ENCODE measurements around the gene TRIP6. TPM values are rescaled to one million over a fixed set of nuclear protein-coding genes. Genes with fewer than 3 reads are reported as not detected.
A peak's percentile ranks its signal among the peaks of the same experiment; 100 is the strongest.
"Not testable (repeated sequence)": the region's sequence is repeated elsewhere in the genome, so short reads cannot be mapped to it uniquely, and the experiment has no call there.

TRIP6 gene
- total RNA-seq, 1 donor from 2014 or later: 38.6 TPM

DNA sequence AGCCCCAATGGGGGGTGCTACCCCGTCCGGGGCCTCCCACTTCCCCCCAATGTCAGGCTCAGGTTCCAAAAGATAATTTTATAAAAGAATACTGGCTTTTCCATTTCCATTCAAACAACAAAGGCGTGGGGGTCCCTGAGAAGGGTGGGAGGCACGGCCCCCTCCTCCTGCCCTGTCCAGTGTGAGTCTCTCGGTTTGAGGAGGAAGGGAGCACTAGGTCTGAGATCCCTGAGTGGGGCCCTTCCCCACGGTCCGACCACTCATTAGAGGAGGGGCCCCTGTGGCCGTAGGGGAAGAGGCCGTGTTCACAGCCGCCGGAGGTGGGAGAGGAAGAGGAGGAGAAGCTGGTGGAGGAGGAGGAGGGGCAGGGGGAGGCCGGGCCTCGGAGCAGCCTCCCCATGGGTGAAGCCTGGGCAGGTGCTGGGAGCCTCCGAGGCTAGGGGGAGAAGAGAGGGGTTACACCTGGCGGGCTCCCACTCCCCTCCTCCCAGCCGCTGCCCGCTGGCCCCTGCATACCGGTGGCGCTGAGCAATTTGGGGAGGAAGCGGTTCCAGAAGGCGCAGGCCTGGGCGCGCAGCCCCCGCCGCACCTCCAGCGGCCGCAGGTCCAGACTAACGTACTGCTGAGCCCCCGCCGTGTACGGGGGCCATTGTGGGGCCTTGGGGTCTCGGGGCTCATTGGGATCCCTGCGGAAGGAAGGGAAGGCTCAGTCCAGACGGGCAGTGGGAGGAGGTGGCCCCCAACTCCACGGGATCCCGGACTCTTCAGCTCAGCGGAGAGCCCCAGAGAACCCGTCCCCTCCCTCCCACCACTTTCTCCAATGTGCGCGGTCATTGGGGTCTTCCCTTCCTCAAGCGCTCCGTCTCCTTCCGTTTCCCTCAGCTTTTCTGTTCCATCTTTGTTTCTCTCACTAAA, 23.7 kb downstream of the TRIP6 start:
- peak; percentile 45 for DNase-seq

DNA sequence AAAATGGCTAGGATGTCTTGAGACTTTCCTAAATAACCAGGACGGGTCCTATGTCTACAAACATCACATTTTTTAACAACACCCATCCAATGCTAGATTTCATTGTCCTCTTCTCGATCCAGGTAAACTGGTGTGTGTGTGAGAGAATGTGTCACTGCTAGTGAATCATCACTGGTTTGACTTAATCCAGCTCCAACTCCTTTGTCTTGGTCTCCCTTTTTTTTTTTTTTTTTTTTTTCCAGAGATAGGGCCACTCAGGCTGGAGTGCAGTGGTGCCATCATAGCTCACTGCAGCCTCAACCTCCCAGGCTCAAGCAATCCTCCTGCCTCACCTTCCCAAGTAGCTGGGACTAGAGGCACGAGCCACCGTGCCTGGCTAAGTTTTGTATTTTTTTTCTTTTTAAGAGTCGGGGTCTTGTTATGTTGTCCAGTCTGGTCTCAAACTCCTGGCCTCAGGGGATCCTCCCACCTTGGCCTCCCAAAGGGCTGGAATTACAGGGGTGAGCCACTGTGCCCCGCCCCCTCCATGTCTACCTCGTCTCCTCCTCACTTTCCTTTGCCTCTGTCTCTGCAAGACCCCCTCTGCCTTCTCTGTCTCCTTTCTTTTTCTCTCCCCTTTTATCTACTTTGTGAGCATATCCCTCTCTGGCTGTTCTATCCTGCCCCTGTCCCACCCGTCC, 24.5 kb downstream of the TRIP6 start:
- no peak for DNase-seq

GRCh38 chr7:100892364-100893317, 25.5 kb downstream of the TRIP6 start:
- DNase-seq: no peak

DNA sequence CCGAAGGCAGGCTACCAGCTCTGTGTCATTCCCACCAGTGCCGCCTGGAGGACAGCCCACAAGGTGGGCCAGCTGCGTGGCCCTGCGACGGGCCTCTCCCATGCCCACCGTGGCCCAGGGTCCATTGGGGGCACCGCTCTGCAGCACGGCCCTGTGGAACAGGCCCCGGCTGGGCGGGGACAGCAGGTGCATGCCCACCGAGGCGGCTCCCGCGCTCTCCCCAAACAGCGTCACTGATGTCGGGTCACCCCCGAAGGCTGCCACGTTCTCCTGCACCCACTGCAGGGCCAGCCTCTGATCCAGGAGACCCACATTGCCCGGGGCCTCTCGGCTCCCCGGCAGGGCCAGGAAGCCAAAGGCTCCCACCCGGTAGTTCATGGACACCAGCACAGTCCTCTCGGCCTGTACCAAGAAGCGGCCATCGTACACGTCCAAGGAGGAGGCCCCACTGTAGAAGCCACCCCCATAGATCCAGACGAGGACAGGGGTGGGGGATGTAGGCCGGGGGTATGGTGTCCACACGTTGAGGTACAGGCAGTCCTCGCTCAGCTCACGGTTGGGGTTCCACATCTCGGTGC, 26.2 kb downstream of the TRIP6 start:
- no peak for DNase-seq

GRCh38 chr7:100893910-100894721, 26.9 kb downstream of the TRIP6 start:
- no peak for DNase-seq

DNA sequence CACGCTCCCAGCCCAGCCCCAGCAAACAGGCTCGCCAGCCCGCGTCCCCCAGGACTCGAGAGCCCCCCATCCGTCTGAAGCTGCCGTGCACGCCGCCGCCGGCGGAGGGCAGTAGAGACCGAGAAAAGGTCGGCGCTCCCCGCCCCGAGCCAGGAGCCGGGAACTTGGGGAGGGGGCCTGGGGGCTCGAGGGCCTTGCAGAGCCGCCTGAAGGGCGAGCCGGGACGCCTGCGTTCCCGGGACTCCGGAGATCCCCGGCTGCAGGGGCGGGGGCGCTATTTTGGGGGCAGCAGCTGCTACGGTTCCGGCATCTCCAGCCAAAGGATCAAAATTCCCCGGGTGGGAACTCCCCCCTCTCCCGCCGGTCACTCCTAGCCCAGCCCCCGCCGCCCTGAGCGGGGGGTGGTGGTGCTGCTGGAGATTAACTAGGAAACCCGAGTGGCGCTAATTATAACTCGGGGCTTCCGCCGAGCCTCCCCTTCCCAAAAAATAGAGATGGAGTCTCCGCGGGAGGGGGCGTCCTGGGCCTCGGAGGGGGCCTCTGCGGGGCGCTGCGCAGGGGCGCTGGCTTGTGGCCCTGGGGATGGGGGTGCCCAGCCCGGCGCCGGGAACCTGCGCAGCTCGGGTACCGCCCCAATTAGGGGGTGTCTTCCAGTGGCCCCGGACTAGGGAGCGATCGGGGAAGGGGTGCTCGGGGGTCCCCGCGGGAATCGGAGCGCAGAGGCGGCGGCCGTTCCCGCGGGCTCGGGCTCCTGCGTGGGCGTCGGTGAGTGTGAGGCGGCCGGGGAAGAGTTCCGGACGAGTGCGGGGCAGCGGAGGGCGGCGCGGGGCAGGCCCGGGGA, 27.9 kb downstream of the TRIP6 start:
- DNase-seq: peak; percentile 90

DNA sequence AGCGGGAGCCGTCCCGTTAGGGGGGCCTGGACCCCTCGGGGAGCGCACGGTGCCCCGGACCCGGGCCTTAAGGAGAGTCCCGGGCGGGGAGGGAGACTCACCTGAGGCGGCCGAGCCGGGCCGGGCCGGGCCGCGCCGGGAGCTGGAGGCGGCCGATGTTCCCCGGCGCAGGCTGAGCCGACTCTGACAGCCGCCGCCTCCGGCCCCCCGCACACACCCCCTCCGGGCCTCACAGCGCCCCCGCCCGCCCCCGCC, 28.4 kb downstream of the TRIP6 start, which contains the start of gene ACHE:
Gene ACHE (minus strand): TSS at position 188 of the 255 bp plus-strand sequence. CDS start 1,656 bp downstream, outside the sequence.
- DNase-seq: no peak

- DNase-seq: peak; percentile 75
Observed at GRCh38 chr7:100895956-100896731, 29.0 kb downstream of the TRIP6 start.

DNA sequence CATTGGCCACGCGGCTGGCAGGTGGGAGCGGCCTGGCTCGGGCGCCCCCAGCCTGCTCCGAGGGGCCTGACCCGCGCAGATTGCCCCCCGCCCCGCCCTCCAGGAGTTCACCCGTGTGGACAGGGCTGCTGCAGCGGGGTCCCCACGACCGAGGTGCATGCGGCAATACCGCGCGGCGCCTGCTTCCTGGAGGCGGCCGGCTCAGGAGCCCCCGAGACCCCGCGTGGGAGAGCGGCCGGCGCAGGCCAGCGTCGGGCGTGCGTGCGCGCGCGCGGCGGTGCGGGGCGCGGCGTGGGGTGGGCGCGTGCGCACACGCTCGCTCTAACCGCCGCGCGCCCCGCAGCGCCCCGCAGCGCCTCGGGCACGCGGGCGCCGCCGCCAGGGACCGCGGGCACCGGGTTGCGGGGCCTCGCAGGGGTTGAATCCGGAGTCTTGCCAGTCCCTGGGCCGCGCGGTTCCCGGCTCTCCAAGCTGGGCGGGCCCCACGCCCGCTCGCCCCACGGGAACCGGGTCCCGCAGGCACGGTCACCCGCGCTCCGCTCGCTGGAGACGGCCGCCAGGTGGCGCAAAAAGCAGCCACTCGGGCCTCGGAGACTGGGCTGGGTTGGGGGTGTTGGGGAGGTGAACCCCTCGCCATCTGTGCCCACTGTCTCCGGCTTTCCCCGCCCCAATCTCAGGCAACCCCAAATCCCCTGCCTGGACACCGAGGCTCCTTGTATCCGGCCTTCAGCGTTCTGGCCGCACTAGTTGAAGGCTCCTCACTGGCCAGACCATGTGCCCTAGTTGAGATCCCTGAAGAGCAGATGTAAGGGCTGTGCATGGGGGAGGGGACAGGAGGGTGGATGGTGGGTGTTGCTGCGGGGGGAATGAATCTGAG, 29.8 kb downstream of the TRIP6 start:
- peak; percentile 43 for DNase-seq

DNA sequence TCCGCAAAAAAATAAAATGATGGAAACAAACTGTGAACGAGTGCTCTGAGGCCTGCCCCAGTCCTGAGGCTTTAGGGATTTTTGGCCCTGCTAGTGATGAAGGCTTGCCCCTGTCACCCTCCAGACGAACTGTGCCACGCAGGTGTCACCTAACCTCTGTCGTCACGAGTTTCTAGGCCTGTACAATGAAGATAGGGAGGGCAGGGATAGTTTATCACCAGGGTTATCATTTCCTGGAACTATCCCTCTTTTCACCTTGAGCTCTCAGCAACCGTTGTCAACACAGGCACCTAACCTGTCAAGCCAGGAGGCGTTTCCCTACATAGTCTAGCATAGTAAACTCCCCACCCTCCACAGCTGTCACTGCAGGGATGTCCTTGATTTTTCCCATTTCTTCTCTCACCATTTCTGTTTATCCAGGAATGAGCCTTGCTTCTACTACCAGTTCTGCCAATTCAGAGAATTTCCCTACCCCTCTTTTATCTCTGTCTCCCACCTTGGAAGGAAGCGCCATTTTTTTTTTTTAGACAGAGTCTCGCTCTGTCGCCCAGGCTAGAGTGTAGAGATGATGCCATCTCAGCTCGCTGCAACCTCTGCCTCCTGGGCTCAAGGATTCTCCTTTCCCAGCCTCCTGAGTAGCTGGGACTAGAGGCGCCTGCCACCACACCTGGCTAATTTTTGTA, 30.7 kb downstream of the TRIP6 start:
- no peak for DNase-seq

DNA sequence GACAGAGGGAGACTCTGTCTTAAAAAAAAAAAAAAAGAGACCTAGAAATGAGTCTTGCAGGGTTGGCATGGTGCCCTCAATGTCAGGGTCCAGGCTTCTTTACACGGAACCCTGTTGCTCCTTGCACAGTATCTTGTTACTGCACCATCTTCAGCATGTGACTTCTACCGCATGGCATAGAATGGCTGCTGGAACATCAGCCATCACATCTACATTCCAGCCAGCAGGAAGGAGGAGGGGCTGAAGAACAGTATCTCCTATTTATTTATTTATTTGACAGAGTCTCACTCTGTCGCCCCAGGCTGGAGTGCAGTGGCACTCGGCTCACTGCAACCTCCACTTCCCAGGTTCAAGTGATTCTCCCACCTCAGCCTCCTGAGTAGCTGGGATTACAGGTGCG, 32.2 kb downstream of the TRIP6 start:
- DNase-seq: no peak

- DNase-seq: no peak
Observed at GRCh38 chr7:100900978-100901377, 33.8 kb downstream of the TRIP6 start.

DNA sequence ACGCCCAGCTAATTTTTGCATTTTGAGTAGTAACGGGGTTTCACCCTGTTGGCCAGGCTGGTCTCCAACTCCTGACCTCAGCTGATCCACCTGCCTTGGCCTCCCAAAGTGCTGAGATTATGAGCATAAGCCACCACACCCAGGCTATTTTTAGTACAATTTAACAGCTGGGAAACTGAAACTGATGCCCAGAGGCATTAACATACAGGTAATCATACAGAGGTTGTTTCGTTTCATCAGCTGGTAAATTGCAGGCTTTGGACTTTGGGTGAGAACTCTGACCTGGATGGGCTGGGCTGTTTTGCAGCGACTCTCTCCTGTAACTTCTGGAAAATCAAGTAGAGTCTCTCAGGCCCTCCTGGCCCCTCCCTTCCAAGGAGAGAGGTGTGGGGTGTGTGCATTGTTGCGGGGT, 34.7 kb downstream of the TRIP6 start:
- no peak for DNase-seq

GRCh38 chr7:100902638-100903037, 35.5 kb downstream of the TRIP6 start:
- no peak for DNase-seq

DNA sequence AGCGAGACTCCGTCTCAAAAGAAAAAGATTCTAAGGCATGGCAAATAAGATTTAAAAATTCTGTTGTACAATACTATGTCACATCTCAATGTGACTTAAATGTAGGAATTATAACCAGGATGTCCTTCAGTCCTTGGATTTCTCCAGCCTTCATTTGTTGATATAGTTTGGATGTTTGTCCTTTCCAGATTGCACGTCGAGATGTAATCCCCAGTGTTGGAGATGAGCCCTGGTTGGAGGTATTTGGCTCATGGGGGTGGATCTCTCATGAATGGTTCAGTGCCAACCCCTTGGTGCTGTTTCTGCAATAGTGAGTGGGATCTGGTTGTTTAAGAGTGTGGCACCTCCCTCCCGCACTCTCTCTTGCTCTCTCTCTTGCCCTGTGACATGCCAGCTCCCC, 41.3 kb downstream of the TRIP6 start:
- DNase-seq: no peak

GRCh38 chr7:100910443-100910842, 43.3 kb downstream of the TRIP6 start:
- not testable (repeated sequence) for DNase-seq

DNA sequence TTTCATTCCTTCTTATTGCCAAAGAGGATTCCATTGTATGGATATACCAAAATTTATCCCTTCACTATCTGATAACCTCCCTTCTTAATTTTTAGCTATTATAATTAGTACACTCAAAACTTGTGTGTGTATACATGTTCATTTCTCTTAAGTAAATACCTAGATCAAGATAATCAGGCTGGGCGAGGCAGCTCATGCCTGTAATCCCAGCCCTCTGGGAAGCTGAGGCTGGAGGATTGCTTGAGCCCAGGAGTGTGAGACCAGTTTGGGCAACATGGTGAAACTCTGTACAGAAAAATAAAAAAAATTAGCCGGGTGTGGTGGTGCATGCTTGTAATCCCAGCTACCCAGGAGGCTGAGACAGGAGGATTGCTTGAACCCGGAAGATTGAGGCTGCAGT, 44.3 kb downstream of the TRIP6 start:
- DNase-seq: no peak

Data from tongue (tissue), 2 donors.